Fibroblast of peridontal ligament (primary cell): Measurements from ENCODE around the gene OR52E2.
"Not testable (repeated sequence)": the region's sequence is repeated elsewhere in the genome, so short reads cannot be mapped to it uniquely, and the experiment has no call there.

ENCODE experiments used
- DNase-seq: peaks from one replicate; pipeline ENCODE4 v3.0.0-alpha.2; 2010; ENCODE audit errors: extremely low read depth

OR52E2 gene

DNA sequence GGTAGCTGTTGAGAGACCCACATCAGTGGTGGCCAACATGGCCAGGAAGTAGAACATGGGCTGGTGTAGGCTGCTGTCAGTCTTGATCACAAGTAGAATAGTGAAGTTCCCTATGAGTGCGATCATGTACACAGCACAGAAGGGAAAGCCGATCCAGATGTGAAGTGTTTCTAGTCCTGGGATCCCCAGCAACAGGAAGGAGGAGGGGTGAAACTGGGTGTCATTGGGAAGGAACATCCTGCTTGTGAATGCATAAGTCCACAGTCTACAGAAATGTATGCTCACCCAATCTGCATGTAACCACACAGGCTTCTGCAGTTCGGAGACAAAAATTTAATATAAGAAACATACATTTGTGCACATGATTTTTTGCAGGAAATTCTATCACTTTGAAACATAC lies at the start of gene OR52E2:
TSS of gene OR52E2 (minus strand) at position 237 of the 400 bp plus-strand sequence. CDS start at position 237, 0 bp downstream.
- DNase-seq = no peak

GRCh38 chr11:5107285-5107684 lies 47.9 kb upstream of the OR52E2 start:
- no peak for DNase-seq

DNA sequence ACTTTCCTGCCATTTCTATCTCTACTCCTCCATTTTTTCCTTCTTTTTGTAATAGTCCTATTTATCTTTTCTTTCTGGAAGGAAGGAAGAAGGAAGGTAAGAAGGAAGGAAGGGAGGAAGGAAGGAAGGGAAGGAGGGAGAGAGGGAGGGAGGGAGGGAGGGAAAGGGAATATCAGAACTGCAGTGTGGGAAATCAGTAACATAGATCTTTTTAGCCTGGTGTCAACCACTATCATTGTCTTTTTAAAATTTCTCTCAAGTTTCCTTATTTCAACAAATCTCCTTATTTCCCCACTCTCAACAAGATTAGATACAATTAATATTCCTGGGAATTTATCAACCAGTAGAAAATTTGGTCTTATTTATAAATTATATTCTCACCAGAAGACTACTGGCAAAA lies 43.6 kb upstream of the OR52E2 start:
- DNase-seq = no peak

GRCh38 chr11:5102246-5102645 lies 42.8 kb upstream of the OR52E2 start:
- no peak for DNase-seq

- DNase-seq = no peak
Observed at GRCh38 chr11:5096011-5096410, 36.6 kb upstream of the OR52E2 start.

DNA sequence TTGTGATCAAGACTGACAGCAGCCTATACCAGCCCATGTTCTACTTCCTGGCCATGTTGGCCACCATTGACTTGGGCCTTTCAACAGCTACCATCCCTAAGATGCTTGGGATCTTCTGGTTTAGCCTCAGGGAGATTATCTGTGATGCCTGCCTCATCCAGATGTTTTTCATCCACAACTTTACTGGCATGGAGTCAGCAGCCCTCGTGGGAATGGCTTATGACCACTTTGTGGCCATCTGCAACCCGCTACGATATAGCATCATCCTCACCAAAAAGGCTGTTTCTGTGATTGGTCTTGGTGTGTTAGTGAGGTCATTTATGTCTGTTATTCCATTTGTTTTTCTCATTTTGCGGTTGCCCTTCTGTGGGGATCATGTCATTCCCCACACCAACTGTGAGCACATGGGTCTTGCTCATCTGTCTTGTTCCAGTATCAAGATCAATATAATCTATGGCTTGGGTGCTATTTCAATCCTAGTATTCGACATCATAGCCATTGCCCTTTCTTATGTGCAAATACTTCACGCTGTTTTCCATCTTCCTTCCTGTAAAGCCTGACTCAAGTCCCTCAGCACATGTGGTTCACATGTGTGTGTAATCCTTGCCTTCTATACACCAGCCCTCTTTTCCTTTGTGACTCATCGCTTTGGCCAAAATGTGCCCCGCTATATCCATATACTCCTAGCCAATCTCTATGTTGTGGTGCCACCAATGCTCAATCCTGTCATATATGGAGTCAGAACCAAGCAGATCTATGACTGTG lies 33.6 kb upstream of the OR52E2 start:
- DNase-seq = no peak

GRCh38 chr11:5090668-5091067 lies 31.2 kb upstream of the OR52E2 start:
- DNase-seq = no peak

- DNase-seq = no peak
Observed at GRCh38 chr11:5088556-5088955, 29.1 kb upstream of the OR52E2 start.

DNA sequence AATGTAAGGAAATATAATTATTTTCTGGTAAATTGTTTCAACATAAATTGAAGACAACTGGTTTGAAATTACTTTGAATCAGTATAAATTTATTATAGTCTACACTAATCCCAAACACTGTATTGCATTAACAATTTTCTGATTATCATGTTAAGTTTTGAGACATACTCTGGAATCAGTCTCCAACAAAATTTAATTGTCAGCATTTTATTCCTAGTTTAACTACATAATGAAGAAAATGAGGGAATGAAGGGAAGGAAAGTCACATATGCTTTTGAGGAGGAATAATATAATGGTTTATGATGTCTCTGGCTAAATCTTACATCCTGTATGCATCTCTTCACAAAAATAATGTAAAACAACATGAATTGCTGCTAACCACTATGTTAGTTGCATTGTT lies 24.2 kb upstream of the OR52E2 start:
- no peak for DNase-seq

GRCh38 chr11:5081405-5081804 lies 22.0 kb upstream of the OR52E2 start:
- no peak for DNase-seq

DNA sequence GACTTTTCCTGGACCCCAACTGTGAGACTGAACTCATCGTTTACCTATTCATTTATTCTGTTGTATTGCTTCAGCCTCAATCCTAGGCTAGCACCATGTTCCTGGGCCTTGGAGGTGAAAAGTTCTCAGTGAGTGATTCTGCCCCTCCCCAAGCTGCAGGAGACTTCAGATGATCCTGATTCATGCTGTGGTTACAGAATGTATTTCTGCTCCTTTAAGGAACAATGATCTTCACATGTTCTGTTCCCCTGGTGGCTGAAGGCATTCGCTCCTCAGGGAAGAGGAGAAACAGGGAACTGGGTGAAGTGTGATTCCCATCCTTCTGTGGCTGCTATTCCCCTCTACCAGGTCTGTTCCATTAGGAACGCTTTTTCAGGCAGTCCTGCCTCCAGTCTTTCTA lies 12.4 kb upstream of the OR52E2 start:
- peak; percentile 2 for DNase-seq

- DNase-seq = no peak
Observed at GRCh38 chr11:5069272-5069671, 9.8 kb upstream of the OR52E2 start, which contains the start of gene OR52E1. Gene OR52E1, plus strand, starts transcription at chr11:5069572.

GRCh38 chr11:5065027-5065426 lies 5.6 kb upstream of the OR52E2 start:
- no peak for DNase-seq

DNA sequence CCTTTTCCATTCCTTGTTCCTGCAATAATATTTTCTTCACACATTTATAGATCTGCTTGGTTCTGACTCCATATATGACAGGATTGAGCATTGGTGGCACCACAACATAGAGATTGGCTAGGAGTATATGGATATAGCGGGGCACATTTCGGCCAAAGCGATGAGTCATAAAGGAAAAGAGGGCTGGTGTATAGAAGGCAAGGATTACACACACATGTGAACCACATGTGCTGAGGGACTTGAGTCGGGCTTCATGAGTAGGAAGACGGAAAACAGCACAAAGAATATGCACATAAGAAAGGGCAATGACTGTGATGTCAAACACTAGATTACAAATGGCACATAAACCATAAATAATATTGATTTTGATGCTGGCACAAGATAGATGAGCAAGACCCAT lies 748 bp downstream of the OR52E2 start:
- DNase-seq = not testable (repeated sequence)

DNA sequence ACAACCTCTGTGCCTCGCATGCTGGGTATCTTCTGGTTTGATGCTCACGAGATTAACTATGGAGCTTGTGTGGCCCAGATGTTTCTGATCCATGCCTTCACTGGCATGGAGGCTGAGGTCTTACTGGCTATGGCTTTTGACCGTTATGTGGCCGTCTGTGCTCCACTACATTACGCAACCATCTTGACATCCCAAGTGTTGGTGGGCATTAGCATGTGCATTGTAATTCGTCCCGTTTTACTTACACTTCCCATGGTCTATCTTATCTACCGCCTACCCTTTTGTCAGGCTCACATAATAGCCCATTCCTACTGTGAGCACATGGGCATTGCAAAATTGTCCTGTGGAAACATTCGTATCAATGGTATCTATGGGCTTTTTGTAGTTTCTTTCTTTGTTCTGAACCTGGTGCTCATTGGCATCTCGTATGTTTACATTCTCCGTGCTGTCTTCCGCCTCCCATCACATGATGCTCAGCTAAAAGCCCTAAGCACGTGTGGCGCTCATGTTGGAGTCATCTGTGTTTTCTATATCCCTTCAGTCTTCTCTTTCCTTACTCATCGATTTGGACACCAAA lies 12.6 kb downstream of the OR52E2 start:
- no peak for DNase-seq

- DNase-seq = no peak
Observed at GRCh38 chr11:5046226-5046625, 13.2 kb downstream of the OR52E2 start, which contains the start of gene OR52J3. Gene OR52J3, plus strand, starts transcription at chr11:5046526. Its CDS starts 0 bp downstream, at chr11:5046526.

- DNase-seq = peak; percentile 67
Observed at GRCh38 chr11:5043380-5043779, 16.0 kb downstream of the OR52E2 start.

DNA sequence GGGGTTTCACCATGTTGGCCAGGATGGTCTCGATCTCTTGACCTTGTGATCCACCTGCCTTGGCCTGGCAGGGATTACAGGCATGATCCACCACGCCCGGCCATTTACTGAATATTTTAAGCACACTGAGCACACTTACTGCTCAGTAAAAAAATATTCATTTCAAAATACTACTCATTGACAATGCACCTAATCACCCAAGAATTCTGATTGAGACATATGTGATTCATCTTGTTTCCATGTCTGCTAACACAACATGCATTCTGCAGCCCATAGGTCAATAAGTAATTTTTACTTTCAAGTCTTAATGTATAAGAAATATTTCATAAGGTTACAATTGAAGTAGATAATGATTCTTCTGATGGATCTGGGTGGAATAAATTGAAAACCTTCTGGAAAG lies 17.3 kb downstream of the OR52E2 start:
- DNase-seq = peak; percentile 3

- no peak for DNase-seq
Observed at GRCh38 chr11:5040876-5041275, 18.6 kb downstream of the OR52E2 start.

GRCh38 chr11:5038341-5038740 lies 21.1 kb downstream of the OR52E2 start:
- DNase-seq = no peak

- no peak for DNase-seq
Observed at GRCh38 chr11:5037926-5038325, 21.5 kb downstream of the OR52E2 start.

- DNase-seq = no peak
Observed at GRCh38 chr11:5036669-5037068, 22.8 kb downstream of the OR52E2 start.

- no peak for DNase-seq
Observed at GRCh38 chr11:5021996-5022395, 37.4 kb downstream of the OR52E2 start.
